HEK293 (cell line): Measurements from ENCODE around the gene GSC.

Source experiments
- CTCF ChIP-seq: fragments of 450-650 bp; formaldehyde crosslinking; IDR thresholded peaks from 2 replicates; pipeline ENCODE4 v1.5.1; 2016; ENCODE audit warnings: missing biosample characterization, missing genetic modification characterization
- RBAK ChIP-seq: fragments of 450-650 bp; formaldehyde crosslinking; IDR thresholded peaks from 2 replicates; pipeline ENCODE4 v1.5.1; 2016; ENCODE audit warnings: missing biosample characterization, missing genetic modification characterization
- SP2 ChIP-seq: fragments of 450-650 bp; formaldehyde crosslinking; IDR thresholded peaks from 2 replicates; pipeline ENCODE4 v1.5.1; 2016; ENCODE audit warnings: missing biosample characterization, missing genetic modification characterization
- ZBTB11 ChIP-seq: fragments of 450-650 bp; formaldehyde crosslinking; conservative IDR thresholded peaks from 2 replicates; pipeline ENCODE4 v1.5.1; 2016; ENCODE audit warnings: low read depth, missing biosample characterization, missing genetic modification characterization
- ZBTB8A ChIP-seq: fragments of 450-650 bp; formaldehyde crosslinking; IDR thresholded peaks from 2 replicates; pipeline ENCODE4 v1.5.1; 2016; ENCODE audit warnings: missing biosample characterization, missing genetic modification characterization
- ZNF239 ChIP-seq: fragments of 450-650 bp; formaldehyde crosslinking; IDR thresholded peaks from 2 replicates; pipeline ENCODE4 v1.5.1; 2016; ENCODE audit warnings: missing biosample characterization, missing genetic modification characterization
- ZNF354C ChIP-seq: fragments of 450-650 bp; formaldehyde crosslinking; IDR thresholded peaks from 2 replicates; pipeline ENCODE4 v1.5.1; 2016; ENCODE audit warnings: missing biosample characterization, missing genetic modification characterization, low read depth, borderline replicate concordance
- ZNF76 ChIP-seq: fragments of 450-650 bp; formaldehyde crosslinking; IDR thresholded peaks from 2 replicates; pipeline ENCODE4; 2016; ENCODE audit warnings: low read depth, missing biosample characterization, missing genetic modification characterization, borderline replicate concordance
- TF ChIP-seq, protein P1 (sequence below): fragments of 450-650 bp; formaldehyde crosslinking; IDR thresholded peaks from 2 replicates; pipeline ENCODE4 v1.5.1; 2016; ENCODE audit warnings: missing biosample characterization, missing genetic modification characterization

DNA sequence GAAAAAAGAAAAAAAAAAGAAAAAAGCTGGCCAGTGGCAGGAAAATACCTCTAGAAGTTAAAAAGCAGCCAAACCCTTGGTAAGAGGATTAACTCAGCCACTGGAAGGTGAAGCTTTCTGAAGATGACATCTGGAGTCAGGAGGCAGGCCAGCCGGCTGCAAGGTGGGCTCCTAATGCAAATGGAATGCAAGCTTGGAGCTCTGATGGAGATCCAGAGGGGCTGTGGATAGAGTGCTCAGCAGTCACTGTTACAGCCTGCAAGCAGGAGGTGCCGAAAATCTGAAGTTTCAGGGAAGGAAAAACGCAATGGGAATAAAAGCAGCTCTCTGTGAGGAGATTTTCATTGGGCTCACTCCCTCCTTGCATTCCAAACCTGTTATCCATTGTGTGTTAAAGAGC, 41.0 kb downstream of the GSC start:
- TF ChIP-seq ZBTB11 (tag by site-specific recombination) (no peak), ZNF239 (tag by site-specific recombination) (no peak), ZBTB8A (tag by site-specific recombination) (no peak), CTCF (tag by site-specific recombination) (no peak), ZNF354C (tag by site-specific recombination) (no peak), SP2 (no peak), ZNF76 (tag by site-specific recombination) (no peak), RBAK (no peak)
- TF ChIP-seq, protein P1, sequence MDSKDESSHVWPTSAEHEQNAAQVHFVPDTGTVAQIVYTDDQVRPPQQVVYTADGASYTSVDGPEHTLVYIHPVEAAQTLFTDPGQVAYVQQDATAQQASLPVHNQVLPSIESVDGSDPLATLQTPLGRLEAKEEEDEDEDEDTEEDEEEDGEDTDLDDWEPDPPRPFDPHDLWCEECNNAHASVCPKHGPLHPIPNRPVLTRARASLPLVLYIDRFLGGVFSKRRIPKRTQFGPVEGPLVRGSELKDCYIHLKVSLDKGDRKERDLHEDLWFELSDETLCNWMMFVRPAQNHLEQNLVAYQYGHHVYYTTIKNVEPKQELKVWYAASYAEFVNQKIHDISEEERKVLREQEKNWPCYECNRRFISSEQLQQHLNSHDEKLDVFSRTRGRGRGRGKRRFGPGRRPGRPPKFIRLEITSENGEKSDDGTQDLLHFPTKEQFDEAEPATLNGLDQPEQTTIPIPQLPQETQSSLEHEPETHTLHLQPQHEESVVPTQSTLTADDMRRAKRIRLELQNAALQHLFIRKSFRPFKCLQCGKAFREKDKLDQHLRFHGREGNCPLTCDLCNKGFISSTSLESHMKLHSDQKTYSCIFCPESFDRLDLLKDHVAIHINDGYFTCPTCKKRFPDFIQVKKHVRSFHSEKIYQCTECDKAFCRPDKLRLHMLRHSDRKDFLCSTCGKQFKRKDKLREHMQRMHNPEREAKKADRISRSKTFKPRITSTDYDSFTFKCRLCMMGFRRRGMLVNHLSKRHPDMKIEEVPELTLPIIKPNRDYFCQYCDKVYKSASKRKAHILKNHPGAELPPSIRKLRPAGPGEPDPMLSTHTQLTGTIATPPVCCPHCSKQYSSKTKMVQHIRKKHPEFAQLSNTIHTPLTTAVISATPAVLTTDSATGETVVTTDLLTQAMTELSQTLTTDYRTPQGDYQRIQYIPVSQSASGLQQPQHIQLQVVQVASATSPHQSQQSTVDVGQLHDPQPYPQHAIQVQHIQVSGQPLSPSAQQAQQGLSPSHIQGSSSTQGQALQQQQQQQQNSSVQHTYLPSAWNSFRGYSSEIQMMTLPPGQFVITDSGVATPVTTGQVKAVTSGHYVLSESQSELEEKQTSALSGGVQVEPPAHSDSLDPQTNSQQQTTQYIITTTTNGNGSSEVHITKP (tag by site-specific recombination), result no peak
